ENCODE results near the gene NGRN. TPM values are rescaled to one million over a fixed set of nuclear protein-coding genes. Genes with fewer than 3 reads are reported as not detected.

NGRN gene, protein sequence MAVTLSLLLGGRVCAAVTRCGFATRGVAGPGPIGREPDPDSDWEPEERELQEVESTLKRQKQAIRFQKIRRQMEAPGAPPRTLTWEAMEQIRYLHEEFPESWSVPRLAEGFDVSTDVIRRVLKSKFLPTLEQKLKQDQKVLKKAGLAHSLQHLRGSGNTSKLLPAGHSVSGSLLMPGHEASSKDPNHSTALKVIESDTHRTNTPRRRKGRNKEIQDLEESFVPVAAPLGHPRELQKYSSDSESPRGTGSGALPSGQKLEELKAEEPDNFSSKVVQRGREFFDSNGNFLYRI
- total RNA-seq (2021) (57.4 TPM in 2 replicates), Bru-seq, nascent RNA (percentile 80 among the genes with signal in this experiment), BruChase-seq, experiment 1, labeled RNA remaining after a 2-hour chase (percentile 78 among the genes with signal in this experiment), BruChase-seq, experiment 2, labeled RNA remaining after a 6-hour chase (percentile 89 among the genes with signal in this experiment)
- long read RNA-seq, full-length matches to known transcripts, result 249 of 249 reads
- long read RNA-seq, partial matches to known transcripts, result 0 of 249 reads
- long read RNA-seq, other reads (novel, unspliced or antisense), result 0 of 249 reads

DNA sequence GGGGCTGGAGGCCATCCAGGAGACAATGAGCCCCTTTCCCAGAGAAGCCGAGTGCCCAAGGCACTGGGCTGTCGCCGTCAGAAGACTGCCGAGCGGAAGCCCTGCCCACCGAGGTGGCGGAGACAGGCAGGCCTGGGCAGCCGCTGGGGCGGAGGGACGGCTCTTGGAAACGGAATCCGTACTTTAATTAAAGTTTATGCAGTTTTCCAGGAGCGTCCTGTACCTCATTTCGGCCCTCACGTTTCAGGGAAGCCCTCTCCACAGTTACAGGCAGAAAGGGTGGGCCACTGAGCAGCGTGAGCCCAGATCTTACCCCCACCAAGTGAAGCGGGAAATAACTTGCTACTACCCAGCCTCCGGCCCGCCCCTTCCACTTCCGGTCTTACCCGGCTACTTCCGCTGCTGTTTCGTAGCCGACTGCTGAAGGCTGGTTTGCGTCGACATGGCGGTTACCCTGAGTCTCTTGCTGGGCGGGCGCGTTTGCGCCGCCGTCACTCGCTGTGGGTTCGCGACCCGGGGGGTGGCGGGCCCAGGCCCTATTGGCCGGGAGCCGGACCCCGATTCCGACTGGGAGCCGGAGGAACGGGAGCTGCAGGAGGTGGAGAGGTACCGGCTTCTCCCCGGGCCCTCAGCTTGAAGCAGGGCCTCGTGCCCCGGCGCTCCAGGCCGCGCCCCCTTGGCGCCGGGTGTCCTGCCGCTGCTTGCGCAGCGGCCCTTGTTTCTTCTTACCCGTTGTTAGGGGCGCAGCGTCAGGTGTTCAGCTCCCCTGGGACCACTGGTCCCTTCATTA lies at the start of gene NGRN:
TSS of gene NGRN (plus strand) at position 402 of the 790 bp plus-strand sequence. CDS start at position 443, 41 bp downstream.
- Histone ChIP-seq H3F3A (ENCODE audit: insufficient read depth, low read depth) (peaks cover 33% of the 10 kb centered on the region), H3K9me3 (ENCODE audit: insufficient read depth, low read depth) (no peaks in the 10 kb centered on the region), H4K20me1 (ENCODE audit: insufficient read depth) (peaks cover 31% of the 10 kb centered on the region), H3K79me2 (ENCODE audit: low read depth) (peaks cover 69% of the 10 kb centered on the region), H3K36me3 (ENCODE audit: low read depth) (peaks cover 22% of the 10 kb centered on the region), H3K4me2 (peak within 1 kb of the TSS; percentile 100), H3K4me1 (replicated peaks; ENCODE audit: insufficient read depth) (peaks cover 56% of the 10 kb centered on the region), H3K9me2 (ENCODE audit: insufficient read depth) (no peaks in the 10 kb centered on the region), H3K4me3 (peak within 1 kb of the TSS; percentile 82), H3K27me3 (ENCODE audit: insufficient read depth, low read depth) (no peaks in the 10 kb centered on the region), H3K27ac (peak within 1 kb of the TSS; percentile 89), H2AFZ (peak within 1 kb of the TSS; percentile 82)
- no TSS peak for BruUV-seq (replicated peaks)
- intact Hi-C loops (cut with micrococcal nuclease; ENCODE audit: unreplicated experiment), result loop anchor here (1.0 to 10.0 kb wide), 3 partner anchors 17 to 371 kb away; partner anchors contain the start of genes AP3S2, CIB1 and TTLL13
- ChIA-PET POLR2A (ENCODE audit: unreplicated experiment) (no interaction called here), CTCF (no interaction called here)
- peak; percentile 80 to 85 for DNase-seq
- TF ChIP-seq, protein P1, sequence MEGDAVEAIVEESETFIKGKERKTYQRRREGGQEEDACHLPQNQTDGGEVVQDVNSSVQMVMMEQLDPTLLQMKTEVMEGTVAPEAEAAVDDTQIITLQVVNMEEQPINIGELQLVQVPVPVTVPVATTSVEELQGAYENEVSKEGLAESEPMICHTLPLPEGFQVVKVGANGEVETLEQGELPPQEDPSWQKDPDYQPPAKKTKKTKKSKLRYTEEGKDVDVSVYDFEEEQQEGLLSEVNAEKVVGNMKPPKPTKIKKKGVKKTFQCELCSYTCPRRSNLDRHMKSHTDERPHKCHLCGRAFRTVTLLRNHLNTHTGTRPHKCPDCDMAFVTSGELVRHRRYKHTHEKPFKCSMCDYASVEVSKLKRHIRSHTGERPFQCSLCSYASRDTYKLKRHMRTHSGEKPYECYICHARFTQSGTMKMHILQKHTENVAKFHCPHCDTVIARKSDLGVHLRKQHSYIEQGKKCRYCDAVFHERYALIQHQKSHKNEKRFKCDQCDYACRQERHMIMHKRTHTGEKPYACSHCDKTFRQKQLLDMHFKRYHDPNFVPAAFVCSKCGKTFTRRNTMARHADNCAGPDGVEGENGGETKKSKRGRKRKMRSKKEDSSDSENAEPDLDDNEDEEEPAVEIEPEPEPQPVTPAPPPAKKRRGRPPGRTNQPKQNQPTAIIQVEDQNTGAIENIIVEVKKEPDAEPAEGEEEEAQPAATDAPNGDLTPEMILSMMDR (conservative IDR thresholded peaks at IDR 0.05), result no peak
- TF ChIP-seq EZH2 (IDR thresholded peaks at IDR 0.05; ENCODE audit: low read depth), result no peak

DNA sequence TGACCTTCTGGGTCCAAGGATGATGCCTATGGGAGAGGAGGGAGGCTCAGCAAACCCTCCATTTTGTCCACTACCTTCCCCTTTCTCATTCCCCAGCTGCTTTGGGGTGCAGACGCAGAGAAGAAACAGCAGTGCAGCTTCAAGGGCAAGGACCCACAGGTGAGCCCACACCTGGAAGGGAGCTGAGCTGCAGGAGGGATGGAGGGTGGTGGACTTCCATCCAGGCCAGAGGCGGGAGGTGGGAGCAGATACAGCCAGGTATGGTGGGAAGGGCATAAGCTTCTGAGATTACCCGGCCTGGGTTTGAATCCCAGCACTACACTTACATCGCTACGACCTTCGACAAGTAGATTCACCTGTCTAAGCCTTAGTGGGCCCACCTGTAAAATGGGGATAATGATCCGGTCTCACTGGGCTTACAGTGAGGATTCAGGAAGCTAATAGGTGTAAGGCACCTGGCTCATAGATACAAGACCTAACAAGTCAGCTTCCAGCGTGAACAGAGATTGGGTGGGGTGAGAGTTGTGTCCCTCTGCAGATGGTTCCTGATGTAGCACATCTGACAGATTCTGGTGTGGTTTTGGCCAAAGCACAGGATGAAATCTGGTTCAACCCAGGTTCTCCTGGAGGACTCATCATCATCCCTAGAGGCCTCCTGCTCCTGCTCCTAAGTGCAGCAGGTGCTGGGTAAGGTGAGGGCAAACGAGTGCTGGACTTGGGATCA lies 47.6 kb upstream of the NGRN start:
- no TSS peak for BruUV-seq (replicated peaks)
- intact Hi-C loops (cut with micrococcal nuclease; ENCODE audit: unreplicated experiment), result no loop called here
- peaks cover 46% of the 10 kb centered on the region for H3K36me3 ChIP-seq (ENCODE audit: low read depth)

More for the DNA sequence above, 47.6 kb upstream of the NGRN start:
- ChIA-PET CTCF (interaction anchor here (0.6 to 1.0 kb wide), 2 partner anchors 61 kb away, joined by 6 to 17 read pairs; no protein-coding TSS in a partner anchor), POLR2A (ENCODE audit: unreplicated experiment) (no interaction called here)
- H3K9me3 ChIP-seq (ENCODE audit: insufficient read depth, low read depth), result no peaks in the 10 kb centered on the region
- no peak overlapping the region for H3K27ac ChIP-seq
- H3F3A ChIP-seq (ENCODE audit: insufficient read depth, low read depth), result peaks cover 64% of the 10 kb centered on the region
- H3K4me2 ChIP-seq, result no peak overlapping the region
- H3K4me1 ChIP-seq (replicated peaks; ENCODE audit: insufficient read depth), result peaks cover 27% of the 10 kb centered on the region
- no peaks in the 10 kb centered on the region for H3K9me2 ChIP-seq (ENCODE audit: insufficient read depth)
- no peaks in the 10 kb centered on the region for H4K20me1 ChIP-seq (ENCODE audit: insufficient read depth)
- no peak for TF ChIP-seq EZH2 (IDR thresholded peaks at IDR 0.05; ENCODE audit: low read depth)
- TF ChIP-seq, protein P1 (conservative IDR thresholded peaks at IDR 0.05), result no peak
- peaks cover 65% of the 10 kb centered on the region for H3K79me2 ChIP-seq (ENCODE audit: low read depth)
- H3K4me3 ChIP-seq, result no peak overlapping the region
- no peak for DNase-seq
- no peaks in the 10 kb centered on the region for H3K27me3 ChIP-seq (ENCODE audit: insufficient read depth, low read depth)
- H2AFZ ChIP-seq, result no peak overlapping the region
